ENCODE measurements around the gene IGSF23.

Gene IGSF23

GRCh38 chr19:44685877-44686276 is 72.5 kb downstream of the IGSF23 start:
- H3K27ac Mint-ChIP-seq: no peak overlapping the region

More at GRCh38 chr19:44685877-44686276, 72.5 kb downstream of the IGSF23 start:
- Mint-ChIP-seq H3K27me3 (ENCODE audit: low read depth, poor library complexity) (peaks cover 20% of the 10 kb centered on the region), H3K36me3 (ENCODE audit: low read depth) (no peaks in the 10 kb centered on the region), H3K4me3 (no peak overlapping the region), H3K9me3 (no peaks in the 10 kb centered on the region), H3K4me1 (peaks cover 23% of the 10 kb centered on the region)
- DNase-seq: no peak
- TF ChIP-seq CTCF (IDR thresholded peaks at IDR 0.05): no peak
